OCI-LY7 (cell line): ENCODE data around the gene CCDC30.

ENCODE experiments used
- EZH2phosphoT487 ChIP-seq: fragments of 200-600 bp; sonication (generic); IDR thresholded peaks from 2 replicates; pipeline ENCODE4 v1.6.1; 2018; ENCODE audit warnings: low read depth, borderline replicate concordance, mild to moderate bottlenecking, mixed run types, antibody characterized with exemption, low read length, moderate library complexity, mixed read lengths
- TF ChIP-seq, protein P1 (sequence below): fragments of 200-600 bp; sonication (generic); conservative IDR thresholded peaks from 2 replicates; pipeline ENCODE4 v1.5.1; 2014; ENCODE audit warnings: mild to moderate bottlenecking, antibody characterized with exemption, low read length, moderate library complexity, mixed read lengths

DNA sequence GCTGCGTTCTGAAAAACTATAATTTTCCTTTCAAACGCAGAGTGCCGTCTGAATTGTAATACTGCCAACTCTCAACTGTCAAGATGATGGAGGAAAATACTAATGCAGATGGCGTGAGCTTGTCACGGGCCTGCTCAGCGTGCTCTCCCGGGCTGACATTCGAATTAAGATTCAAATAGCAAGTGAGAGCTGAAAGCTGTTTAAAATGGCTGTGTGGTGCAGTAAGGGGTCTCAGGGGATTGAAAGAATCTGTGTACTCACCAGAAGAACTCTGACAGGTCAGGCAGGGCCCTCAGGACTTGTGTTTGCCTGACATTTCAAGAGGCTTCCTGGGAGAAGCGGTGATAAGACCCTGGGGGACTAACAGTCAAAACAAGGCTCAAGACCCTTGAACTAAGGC is 40.3 kb upstream of the CCDC30 start:
- TF ChIP-seq, protein P1, sequence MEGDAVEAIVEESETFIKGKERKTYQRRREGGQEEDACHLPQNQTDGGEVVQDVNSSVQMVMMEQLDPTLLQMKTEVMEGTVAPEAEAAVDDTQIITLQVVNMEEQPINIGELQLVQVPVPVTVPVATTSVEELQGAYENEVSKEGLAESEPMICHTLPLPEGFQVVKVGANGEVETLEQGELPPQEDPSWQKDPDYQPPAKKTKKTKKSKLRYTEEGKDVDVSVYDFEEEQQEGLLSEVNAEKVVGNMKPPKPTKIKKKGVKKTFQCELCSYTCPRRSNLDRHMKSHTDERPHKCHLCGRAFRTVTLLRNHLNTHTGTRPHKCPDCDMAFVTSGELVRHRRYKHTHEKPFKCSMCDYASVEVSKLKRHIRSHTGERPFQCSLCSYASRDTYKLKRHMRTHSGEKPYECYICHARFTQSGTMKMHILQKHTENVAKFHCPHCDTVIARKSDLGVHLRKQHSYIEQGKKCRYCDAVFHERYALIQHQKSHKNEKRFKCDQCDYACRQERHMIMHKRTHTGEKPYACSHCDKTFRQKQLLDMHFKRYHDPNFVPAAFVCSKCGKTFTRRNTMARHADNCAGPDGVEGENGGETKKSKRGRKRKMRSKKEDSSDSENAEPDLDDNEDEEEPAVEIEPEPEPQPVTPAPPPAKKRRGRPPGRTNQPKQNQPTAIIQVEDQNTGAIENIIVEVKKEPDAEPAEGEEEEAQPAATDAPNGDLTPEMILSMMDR = no peak
- TF ChIP-seq EZH2phosphoT487 = no peak
